Gastrocnemius medialis (tissue), 4 donors: Measurements from ENCODE around the gene AFG3L2. TPM values are rescaled to one million over a fixed set of nuclear protein-coding genes. Genes with fewer than 3 reads are reported as not detected.

Source experiments
- ATAC-seq, 2 donors: fragments of 150-250 bp; one replicate each; pipeline ENCODE4 v1.9.1; 2016
- DNase-seq, 2 donors: peaks; one replicate each; pipeline ENCODE4 v3.0.0-alpha.2; 2019
- H3K27ac ChIP-seq, 4 donors: fragments of 200-600 bp; sonication (generic); 1 replicate in 1 of 4; 2 replicates in 3 of 4; pipeline ENCODE4 v1.5.1; 2016 to 2018; ENCODE audit warnings: mild to moderate bottlenecking in 2 of 4, moderate library complexity in 1 of 4
- H3K27me3 ChIP-seq, 3 donors: fragments of 200-600 bp; sonication (generic) in 2 of 3; 1 replicate in 1 of 3; 2 replicates in 2 of 3; pipeline versions ENCODE4 v1.5.1 to v1.6.0; 2016 to 2019; ENCODE audit warnings: mild to moderate bottlenecking in 1 of 3, moderate library complexity in 1 of 3
- H3K36me3 ChIP-seq, 2 donors: fragments of 200-600 bp; sonication (generic) in 1 of 2; one replicate each; pipeline ENCODE4 v1.5.1; 2017 to 2018
- H3K4me1 ChIP-seq, 2 donors: fragments of 200-600 bp; sonication (generic) in 1 of 2; one replicate each; pipeline ENCODE4 v1.5.1; 2016 to 2017; ENCODE audit warnings: mild to moderate bottlenecking in 2 of 2
- H3K4me3 ChIP-seq, 4 donors: fragments of 200-600 bp; sonication (generic) in 3 of 4; 1 replicate in 1 of 4; 2 replicates in 3 of 4; pipeline ENCODE4 v1.5.1; 2016 to 2019; ENCODE audit warnings: mild to moderate bottlenecking in 2 of 4
- H3K9me3 ChIP-seq, 3 donors: fragments of 200-600 bp; sonication (generic) in 2 of 3; 1 replicate in 1 of 3; 2 replicates in 2 of 3; pipeline ENCODE4 v1.5.1; 2016 to 2019
- POLR2A ChIP-seq, 2 donors: fragments of 450-650 bp; IDR thresholded peaks; one replicate each; pipeline ENCODE4 v1.6.1; 2017; ENCODE audit warnings: antibody characterized with exemption in 2 of 2, mild to moderate bottlenecking in 2 of 2, moderate library complexity in 2 of 2
- in situ Hi-C, 4 donors: fragments of 200-750 bp; cut with MboI; loops; one replicate each; pipeline versions ENCODE4 v1.15.0 to v1.8.0; 2017; ENCODE audit warnings: low sequenced_read_pairs in 4 of 4
- intact Hi-C: fragments of 100-400 bp; cut with DNase I; formaldehyde crosslinking; loops from one replicate; pipeline ENCODE4 v1.15.1; 2023; ENCODE audit warnings: low total_unique reads
- total RNA-seq, 4 donors: library from RNA; depleted of rRNA; stranded (reverse); fragments of >200 nt; gene quantifications; one replicate each; pipeline versions ENCODE4 v1.1.0 to v1.2.3, GENCODE V29; 2016
- TF ChIP-seq, protein P1 (sequence below), 5 experiments: fragments of 450-650 bp in 3 of 5; fragments of 200-600 bp in 2 of 5; sonication (generic) in 2 of 5; IDR thresholded peaks in 4 of 5; conservative IDR thresholded peaks in 1 of 5; 1 replicate in 4 of 5; 2 replicates in 1 of 5; pipeline ENCODE4 v1.5.1; 2016 to 2019; ENCODE audit warnings: antibody characterized with exemption in 5 of 5, mild to moderate bottlenecking in 3 of 5, moderate library complexity in 3 of 5

AFG3L2 gene
- total RNA-seq, 4 donors from 2014 or later: 102 to 166 (median 124) TPM

DNA sequence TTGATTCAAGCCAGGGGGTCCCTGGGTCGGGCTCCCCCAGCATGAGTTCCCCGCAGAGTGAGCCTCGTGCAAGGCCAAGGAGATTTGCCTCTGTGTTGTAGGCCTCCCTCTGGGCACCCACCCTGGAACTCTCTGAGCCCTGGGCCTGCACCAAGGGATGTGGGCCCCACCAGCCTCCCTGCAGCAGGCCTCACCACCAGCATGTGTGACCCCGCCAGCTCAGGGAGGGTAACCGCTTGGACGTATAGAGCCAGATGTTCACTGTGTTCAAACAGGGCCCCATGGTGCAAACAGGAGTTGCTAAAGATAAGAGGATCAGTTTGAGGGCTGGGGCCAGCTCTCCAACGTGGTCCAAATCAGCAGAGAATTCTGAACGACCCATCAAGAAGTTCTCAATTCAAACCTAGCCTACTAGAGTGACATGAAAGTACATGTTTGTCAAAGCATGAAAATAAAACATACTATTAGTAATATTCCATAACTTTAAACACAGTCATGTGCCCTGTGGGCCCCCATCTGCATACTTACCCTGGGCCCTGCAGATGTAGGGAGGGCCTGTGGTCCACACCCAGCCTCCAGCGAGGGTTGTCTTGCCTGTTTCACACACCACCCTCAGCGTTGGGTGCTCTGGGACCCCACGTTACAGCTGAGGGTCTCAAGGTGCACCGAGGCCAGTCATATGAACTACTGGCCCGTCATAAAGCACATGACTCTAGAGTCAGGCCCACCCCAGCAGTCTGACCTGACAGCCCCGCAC is 74.5 kb downstream of the AFG3L2 start:
- DNase-seq: no peak
- in situ Hi-C loops: no loop called here
- Histone ChIP-seq H3K27me3 (peaks cover 9 to 15% (median 11%) of the 10 kb centered on the region in 3 donors), H3K9me3 (no peaks in the 10 kb centered on the region), H3K4me3 (no peak overlapping the region), H3K27ac (no peak overlapping the region), H3K4me1 (peaks cover 0 to 6% of the 10 kb centered on the region in 2 donors), H3K36me3 (no peaks in the 10 kb centered on the region)
- TF ChIP-seq, protein P1, sequence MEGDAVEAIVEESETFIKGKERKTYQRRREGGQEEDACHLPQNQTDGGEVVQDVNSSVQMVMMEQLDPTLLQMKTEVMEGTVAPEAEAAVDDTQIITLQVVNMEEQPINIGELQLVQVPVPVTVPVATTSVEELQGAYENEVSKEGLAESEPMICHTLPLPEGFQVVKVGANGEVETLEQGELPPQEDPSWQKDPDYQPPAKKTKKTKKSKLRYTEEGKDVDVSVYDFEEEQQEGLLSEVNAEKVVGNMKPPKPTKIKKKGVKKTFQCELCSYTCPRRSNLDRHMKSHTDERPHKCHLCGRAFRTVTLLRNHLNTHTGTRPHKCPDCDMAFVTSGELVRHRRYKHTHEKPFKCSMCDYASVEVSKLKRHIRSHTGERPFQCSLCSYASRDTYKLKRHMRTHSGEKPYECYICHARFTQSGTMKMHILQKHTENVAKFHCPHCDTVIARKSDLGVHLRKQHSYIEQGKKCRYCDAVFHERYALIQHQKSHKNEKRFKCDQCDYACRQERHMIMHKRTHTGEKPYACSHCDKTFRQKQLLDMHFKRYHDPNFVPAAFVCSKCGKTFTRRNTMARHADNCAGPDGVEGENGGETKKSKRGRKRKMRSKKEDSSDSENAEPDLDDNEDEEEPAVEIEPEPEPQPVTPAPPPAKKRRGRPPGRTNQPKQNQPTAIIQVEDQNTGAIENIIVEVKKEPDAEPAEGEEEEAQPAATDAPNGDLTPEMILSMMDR (IDR thresholded peaks at IDR 0.05 in 4 of 5, conservative IDR thresholded peaks at IDR 0.05 in 1 of 5): no peak
- TF ChIP-seq POLR2A (IDR thresholded peaks at IDR 0.05): no peak
- ATAC-seq: no peak
- intact Hi-C loops: no loop called here

DNA sequence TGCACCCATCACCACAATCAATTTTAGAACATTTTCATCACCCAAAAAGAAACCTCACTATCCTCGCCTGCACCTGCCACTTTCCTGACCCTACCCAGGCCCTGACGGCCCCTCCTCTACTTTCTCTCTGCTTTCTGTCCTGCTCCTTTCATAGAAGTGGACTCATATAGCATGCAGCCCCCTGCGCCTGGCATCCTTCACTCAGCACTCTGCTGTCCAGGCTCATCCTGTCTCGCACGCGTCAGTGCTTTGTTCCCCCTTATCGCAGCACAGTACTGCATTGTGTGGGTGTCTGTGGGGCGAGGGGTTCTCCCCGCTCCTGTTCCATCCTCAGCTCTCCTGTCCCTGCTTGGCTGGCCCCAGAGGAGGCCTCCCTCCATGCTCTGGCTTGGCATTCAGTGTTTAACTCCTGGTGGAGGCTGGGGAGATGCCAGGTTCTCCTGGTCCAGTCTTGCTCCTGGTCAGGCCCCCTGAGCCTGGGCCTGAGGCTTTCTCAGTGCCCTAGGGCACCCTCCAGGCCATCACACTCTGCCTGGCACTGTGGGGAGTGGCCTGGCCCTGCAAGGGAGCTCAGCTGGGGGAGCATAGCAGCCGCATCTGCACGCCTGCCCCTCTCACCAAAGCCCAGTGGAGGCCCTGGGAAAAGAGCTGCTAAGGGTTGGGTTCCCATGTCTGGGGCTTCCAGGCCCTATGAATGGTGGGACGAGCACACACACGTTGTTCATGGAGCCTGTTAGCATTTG is 75.6 kb downstream of the AFG3L2 start:
- TF ChIP-seq, protein P1 (IDR thresholded peaks at IDR 0.05 in 4 of 5, conservative IDR thresholded peaks at IDR 0.05 in 1 of 5): no peak
- no peak for TF ChIP-seq POLR2A (IDR thresholded peaks at IDR 0.05)
- intact Hi-C loops (no loop called here), in situ Hi-C loops (no loop called here)
- Histone ChIP-seq H3K9me3 (no peaks in the 10 kb centered on the region), H3K36me3 (no peaks in the 10 kb centered on the region), H3K27ac (no peak overlapping the region), H3K4me3 (no peak overlapping the region), H3K27me3 (peaks cover 0 to 6% (median 0%) of the 10 kb centered on the region in 3 donors), H3K4me1 (no peaks in the 10 kb centered on the region)
- no peak for DNase-seq
- ATAC-seq: no peak

DNA sequence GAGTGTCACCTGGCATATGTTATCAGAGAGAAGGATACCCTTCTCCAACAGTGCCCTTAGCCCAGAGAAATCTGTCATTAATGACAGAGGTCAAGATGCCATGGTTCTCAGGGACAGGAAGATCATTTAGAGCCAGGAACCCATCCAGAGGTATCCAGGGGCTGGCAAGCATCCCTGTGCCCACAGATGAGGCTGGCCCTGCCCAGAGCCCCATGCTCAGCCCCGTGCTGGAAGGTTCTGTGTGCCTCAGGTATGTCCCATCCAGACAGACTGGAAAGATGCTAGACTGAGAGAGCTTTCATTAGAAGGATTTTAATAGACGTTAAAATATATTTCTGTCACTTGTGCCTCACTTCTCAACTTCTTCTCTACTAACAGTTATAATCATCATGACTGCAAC is 77.2 kb downstream of the AFG3L2 start:
- intact Hi-C loops: no loop called here
- TF ChIP-seq POLR2A (IDR thresholded peaks at IDR 0.05): no peak
- TF ChIP-seq, protein P1 (IDR thresholded peaks at IDR 0.05 in 4 of 5, conservative IDR thresholded peaks at IDR 0.05 in 1 of 5): no peak
- in situ Hi-C loops: no loop called here
- H3K36me3 ChIP-seq: no peaks in the 10 kb centered on the region
- no peaks in the 10 kb centered on the region for H3K9me3 ChIP-seq
- no peak for ATAC-seq
- no peaks in the 10 kb centered on the region for H3K4me1 ChIP-seq
- no peaks in the 10 kb centered on the region for H3K27me3 ChIP-seq
- no peak overlapping the region for H3K4me3 ChIP-seq
- H3K27ac ChIP-seq: no peak overlapping the region
- DNase-seq: no peak

DNA sequence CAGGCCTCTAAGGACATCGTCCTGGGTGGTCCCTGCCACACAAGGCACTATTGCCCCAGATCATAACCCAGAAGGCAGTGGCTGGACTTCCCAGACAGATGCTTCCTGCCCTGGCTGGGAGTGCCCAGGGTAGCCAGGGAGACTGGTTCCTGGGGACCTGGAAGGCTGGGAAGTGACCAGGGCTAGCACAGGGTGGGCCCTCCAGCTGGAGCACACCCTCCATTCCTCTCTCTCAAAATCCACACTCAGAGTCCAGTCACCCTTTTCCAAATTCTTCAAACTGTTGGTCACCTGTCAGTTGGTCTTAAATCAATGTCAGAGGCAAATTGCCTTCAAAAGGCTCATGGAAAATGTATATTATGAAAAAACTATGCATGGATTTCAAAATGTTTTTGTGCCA is 80.6 kb downstream of the AFG3L2 start:
- ATAC-seq (no peak), DNase-seq (no peak)
- Histone ChIP-seq H3K4me1 (no peaks in the 10 kb centered on the region), H3K4me3 (no peak overlapping the region), H3K27ac (no peak overlapping the region), H3K36me3 (no peaks in the 10 kb centered on the region), H3K9me3 (no peaks in the 10 kb centered on the region), H3K27me3 (peaks cover 0 to 3% (median 0%) of the 10 kb centered on the region in 3 donors)
- intact Hi-C loops (no loop called here), in situ Hi-C loops (no loop called here)
- TF ChIP-seq, protein P1 (IDR thresholded peaks at IDR 0.05 in 4 of 5, conservative IDR thresholded peaks at IDR 0.05 in 1 of 5): no peak
- TF ChIP-seq POLR2A (IDR thresholded peaks at IDR 0.05): no peak
